GM18867 (cell line): ENCODE measurements around the gene PRSS35.
"Not testable (repeated sequence)": the region's sequence is repeated elsewhere in the genome, so short reads cannot be mapped to it uniquely, and the experiment has no call there.

Experiments used
- ATAC-seq: cut with Tn5 transposase; IDR thresholded peaks from one replicate; pipeline ENCODE4 v1.9.1; 2021; ENCODE audit warnings: mild to moderate bottlenecking, moderate library complexity; ENCODE audit not compliant: unreplicated experiment

Gene PRSS35

DNA sequence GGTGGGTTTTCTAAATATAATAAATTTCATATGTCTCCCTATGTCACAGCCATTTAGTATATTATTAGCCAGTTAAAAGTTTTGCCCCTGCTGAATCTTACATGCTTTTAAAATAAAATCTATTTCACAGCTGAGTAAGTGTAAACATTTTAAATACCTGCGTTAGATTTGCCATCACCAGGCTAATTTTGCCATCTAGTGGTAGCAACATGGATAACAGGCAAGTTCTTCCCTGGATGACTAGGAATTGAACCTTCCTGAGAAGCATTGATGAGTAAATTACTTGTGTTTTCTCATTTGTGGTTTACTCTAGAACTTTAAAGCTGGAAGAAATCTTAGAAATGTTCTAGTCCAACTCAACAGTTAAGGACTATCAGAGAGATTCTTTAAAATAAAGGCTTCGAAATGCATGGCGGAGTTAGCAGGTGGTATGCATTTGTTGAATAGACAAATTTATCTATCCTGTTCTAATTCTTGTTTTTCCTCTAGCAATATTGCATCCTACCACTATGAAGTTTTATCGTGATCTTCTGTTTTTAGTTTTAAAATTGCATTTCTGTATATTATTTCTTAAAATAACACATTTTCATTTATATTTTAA is 2.6 kb downstream of the PRSS35 start:
- ATAC-seq = peak; percentile 68

GRCh38 chr6:83517500-83517899 is 5.2 kb downstream of the PRSS35 start:
- no peak for ATAC-seq

- ATAC-seq = no peak
These were observed 6.6 kb downstream of the PRSS35 start for GRCh38 chr6:83518816-83519480.

DNA sequence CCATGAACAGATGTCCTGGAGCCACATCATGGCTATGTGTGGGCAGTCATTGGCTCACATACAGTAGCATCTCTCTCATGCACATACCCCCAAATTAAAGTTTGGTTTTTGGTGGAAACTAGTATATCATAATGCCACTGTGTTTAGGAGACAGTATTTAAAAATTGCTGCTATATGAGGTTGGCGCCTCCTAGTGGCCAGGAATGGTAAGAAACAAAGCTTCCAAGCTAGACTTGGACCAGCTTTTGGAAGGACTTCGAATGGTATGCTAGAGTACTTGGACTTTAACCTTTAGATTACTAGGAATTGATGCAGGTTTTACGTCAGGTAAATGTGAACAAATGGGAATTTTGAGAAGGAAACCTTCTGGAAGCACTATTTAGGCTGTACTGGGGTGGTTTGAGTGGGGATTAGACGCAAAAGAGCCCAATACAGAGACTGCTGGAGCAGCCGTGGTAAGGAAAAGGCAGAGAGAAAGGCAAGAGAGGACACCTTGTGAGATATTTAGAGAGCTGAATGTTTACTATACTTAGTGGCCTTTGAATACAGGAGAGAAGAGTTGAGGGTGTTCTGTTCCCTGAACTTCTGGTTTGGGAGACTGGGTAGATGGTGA is 23.8 kb downstream of the PRSS35 start:
- ATAC-seq = peak; percentile 87

GRCh38 chr6:83536647-83537589 is 24.6 kb downstream of the PRSS35 start:
- no peak for ATAC-seq

DNA sequence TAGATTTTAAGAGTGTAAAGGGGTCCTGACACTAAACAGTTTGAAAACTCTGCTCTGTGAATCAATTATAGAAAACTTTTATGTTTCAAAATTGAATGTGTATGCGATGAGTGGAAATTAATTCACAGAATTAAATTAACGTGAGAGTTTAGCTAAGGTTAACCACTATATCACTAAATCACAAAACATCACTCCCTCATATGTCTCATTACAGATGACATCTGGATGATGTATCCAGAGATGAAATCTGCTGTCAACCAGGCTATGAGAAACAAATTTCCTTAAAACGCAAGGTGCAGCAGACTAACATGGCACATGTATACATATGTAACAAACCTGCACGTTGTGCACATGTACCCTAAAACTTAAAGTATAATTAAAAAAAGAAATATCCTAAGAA is 27.3 kb downstream of the PRSS35 start:
- no peak for ATAC-seq

DNA sequence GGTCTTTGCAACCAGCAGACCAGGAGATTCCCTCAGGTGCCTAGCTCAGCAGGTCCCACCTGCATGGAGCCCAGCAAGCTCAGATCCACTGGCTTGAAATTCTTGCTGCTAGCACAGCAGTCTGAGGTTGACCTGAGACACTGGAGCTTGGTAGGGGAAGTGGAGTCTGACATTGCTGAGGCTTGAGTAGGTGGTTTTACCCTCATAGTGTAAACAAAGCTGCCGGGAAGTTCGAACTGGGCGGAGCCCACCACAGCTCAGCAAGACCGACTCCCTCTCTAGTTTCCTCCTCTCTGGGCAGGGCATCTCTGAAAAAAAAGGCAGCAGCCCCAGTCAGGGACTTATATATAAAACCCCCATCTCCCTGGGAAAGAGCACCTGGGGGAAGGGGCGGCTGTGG is 34.3 kb downstream of the PRSS35 start:
- ATAC-seq = no peak

- not testable (repeated sequence) for ATAC-seq
These were observed 38.1 kb downstream of the PRSS35 start for GRCh38 chr6:83550482-83550881.

DNA sequence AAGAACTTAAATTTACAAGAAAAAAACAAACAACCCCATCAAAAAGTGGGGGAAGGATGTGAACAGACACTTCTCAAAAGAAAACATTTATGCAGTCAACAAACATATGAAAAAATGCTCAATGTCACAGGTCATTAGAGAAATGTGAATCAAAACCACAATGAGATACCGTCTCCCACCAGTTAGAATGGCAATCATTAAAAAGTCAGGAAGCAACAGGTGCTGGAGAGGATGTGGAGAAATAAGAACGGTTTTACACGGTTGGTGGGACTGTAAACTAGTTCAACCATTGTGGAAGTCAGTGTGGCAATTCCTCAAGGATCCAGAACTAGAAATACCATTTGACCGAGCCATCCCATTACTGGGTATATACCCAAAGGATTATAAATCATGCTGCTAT is 39.4 kb downstream of the PRSS35 start:
- not testable (repeated sequence) for ATAC-seq

GRCh38 chr6:83556871-83557270 is 44.5 kb downstream of the PRSS35 start:
- no peak for ATAC-seq

- no peak for ATAC-seq
These were observed 46.6 kb downstream of the PRSS35 start for GRCh38 chr6:83558975-83559374.

DNA sequence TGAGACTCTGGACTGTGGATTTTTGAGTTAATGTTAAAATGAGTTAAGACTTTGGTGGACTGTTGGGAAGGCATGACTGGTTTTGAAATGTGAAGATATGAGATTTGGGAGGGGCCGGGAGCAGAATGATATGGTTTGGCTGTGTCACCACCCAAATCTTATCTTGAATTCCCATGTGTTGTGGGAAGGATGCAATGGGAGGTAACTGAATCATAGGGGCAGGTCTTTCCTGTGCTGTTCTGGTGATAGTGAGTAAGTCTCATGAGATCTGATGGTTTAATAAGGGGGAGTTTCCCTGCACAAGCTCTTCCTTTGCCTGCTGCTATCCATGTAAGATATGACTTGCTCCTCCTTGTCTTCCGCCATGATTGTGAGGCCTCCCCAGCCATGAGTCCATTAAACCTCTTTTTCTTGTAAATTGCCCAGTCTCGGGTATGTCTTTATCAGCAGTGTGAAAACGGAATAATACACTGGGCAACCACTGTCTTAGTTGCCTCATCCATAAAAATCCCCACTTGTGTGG is 59.4 kb downstream of the PRSS35 start:
- not testable (repeated sequence) for ATAC-seq

DNA sequence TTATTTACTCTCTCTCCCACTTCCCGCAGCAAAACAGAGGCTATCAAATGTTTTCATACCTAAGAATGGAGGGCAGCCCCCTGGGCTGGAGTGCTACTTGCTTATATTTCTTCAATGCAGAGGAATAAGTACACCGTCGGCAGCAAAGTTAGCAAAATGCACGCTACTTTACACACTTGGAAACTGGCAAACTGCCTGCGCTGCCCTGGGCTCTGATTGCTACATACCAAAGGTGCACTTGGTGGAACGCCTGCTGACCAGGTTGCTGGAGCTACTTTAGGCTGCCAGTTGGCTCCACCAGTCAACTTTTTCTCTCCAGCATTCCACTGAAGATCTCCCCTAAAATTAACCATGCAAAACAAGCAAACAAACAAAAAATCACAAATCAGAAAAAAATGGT is 62.4 kb downstream of the PRSS35 start:
- no peak for ATAC-seq
